Activated T-cell treated with anti-CD3 and anti-CD28 coated beads, Interleukin-2, amount 50 U/mL, for 1 hour (primary cell): ENCODE data around the gene PKP3.
"Not testable (repeated sequence)": the region's sequence is repeated elsewhere in the genome, so short reads cannot be mapped to it uniquely, and the experiment has no call there.

Experiments used
- DNase-seq: peaks from one replicate; pipeline ENCODE4 v3.0.0-alpha.2; 2020

Gene PKP3

DNA sequence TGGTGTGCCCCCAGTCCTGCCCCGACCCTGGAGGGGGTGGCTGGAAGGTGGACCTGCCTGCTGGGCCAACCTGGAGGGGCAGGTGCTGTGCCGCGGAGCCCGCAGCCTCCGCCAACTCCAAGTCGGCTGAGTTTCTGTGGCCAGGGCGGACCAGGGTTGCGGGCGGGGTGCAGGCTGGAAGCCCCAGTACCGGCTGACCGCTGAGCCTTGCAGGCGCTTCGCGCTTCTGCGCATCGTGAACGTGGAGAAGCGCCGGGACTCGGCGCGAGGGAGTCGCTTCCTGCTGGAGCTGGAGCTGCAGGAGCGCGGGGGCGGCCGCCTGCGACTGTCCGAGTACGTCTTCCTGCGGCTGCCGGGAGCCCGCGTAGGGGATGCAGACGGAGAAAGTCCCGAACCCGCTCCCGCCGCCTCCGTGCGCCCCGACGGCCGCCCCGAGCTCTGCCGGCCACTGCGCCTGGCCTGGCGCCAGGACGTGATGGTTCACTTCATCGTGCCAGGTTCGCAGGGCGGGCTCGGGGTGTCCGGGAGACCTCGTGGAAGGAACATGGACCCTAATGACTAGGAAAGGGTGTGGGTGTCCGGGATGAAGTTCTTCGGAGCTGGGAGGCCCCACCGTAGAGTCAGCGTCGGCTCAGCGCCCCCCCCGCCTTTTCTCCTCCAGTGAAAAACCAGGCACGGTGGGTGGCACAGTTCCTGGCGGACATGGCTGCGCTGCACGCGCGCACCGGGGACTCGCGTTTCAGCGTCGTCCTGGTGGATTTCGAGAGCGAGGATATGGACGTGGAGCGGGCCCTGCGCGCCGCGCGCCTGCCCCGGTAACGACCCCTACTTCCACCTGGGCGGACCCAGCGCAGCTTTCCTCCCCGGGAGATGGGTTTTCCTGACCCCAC, 14.6 kb upstream of the PKP3 start:
- no peak for DNase-seq

GRCh38 chr11:380095-380480, 13.9 kb upstream of the PKP3 start:
- DNase-seq, result no peak

DNA sequence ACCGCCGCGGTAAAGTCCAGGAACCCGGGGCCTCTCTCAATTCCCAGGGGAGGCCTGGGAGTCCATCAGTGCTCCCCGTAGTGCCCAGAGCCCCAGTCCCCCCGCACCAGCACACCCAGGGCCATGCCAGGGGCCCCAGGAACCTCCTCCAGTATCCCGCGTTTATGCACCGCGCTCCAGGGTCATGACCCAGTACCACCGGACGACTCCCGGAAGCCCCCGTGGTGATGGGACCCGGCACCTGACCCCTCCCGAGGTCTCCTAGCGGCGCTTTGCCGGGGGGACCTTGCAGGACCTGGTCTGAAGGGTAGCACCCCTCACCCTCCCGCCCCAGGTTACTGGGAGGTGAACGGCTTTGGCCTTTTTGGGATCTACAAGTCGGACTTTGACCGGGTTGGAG, 13.5 kb upstream of the PKP3 start:
- no peak for DNase-seq

- DNase-seq, result no peak
These were observed 13.0 kb upstream of the PKP3 start for GRCh38 chr11:380996-381395.

DNA sequence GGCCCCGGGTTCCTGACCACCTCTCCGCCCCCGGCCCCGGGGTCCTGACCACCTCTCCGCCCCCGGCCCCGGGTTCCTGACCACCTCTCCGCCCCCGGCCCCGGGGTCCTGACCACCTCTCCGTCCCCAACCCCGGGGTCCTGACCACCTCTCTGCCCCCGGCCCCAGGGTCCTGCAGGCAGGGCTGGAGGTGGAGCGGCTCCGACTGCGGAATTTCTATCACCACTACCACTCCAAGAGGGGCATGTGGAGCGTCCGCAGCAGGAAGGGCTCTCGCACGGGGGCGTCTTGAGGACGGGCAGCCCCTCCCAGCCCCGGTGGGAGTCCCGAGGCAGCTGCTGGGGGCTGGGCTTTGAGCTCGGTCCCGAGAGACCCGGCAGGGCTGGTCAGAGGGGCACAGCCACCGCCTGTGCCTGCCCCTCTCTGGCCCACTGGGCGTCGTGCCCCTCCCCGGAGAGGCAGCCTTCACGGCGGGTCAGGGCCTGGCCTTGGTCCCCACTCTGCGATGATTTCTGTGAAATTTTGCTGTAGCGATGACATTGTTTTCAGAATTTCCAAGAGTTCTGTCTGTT, 12.4 kb upstream of the PKP3 start:
- no peak for DNase-seq

DNA sequence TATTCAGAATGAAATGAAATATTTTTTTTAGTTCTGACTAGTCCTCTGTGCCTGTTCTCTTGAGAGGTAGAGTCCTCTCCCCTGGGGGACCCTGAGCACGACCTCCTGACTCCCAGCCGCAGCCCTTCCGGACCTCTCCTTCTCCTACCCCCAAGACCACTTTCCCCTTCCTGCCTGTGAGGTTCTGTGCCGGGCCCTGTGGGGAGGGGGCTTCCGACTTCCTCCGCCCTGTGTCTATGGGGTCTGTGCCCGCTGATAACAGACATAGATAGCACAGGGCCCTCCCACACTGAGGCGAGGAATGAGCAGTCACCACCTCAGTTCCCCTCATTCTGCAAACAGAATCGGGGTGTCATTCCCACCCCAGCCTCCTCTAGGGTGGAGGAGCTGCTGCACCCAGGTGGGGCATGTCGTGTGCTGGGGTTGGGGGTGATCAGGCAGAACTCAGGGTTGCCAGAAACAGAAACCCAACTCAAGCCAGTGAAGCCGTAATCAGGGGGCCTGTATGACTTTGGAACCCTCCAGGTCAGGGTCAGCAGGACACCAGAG, 11.9 kb upstream of the PKP3 start:
- DNase-seq, result no peak

DNA sequence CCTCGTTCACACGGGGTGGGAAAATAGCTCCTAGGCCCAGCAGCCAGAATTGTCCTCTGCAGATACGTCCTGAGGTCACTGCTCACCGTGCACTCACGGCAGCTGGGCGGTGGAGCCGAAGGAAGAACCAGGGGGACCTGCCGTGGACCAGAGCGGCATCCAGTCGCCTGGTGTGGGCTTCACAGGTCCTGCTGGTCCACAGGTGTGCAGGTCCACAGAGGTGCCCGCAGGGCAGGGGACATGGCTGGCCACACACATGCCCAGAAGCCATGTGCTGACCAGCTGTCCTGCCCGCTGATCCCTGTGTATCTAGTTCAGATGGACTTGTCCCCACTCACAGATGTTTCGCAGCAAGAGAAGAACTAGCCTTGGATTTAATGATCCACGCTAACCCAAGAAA, 10.6 kb upstream of the PKP3 start:
- DNase-seq, result no peak

DNA sequence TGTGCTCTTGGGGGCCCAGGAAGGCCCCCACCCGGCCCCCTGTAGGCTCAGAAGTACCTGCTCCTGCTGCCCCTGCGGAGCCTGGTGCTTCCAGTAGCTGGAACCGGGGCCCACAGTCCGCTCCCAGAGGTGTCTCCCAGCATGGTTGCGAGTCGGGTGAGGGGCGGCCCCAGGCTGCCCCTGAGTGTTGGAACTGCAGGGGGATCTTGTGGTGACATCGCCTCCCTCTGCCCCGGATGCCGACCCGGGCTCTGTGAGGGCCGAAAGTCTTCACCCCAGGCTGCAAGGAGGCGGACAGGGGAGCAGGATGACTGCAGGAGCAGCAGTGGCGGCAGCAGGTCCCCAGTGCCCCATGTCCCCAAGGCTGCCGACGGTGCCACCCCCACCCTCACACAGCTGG, 9.5 kb upstream of the PKP3 start:
- DNase-seq, result no peak

DNA sequence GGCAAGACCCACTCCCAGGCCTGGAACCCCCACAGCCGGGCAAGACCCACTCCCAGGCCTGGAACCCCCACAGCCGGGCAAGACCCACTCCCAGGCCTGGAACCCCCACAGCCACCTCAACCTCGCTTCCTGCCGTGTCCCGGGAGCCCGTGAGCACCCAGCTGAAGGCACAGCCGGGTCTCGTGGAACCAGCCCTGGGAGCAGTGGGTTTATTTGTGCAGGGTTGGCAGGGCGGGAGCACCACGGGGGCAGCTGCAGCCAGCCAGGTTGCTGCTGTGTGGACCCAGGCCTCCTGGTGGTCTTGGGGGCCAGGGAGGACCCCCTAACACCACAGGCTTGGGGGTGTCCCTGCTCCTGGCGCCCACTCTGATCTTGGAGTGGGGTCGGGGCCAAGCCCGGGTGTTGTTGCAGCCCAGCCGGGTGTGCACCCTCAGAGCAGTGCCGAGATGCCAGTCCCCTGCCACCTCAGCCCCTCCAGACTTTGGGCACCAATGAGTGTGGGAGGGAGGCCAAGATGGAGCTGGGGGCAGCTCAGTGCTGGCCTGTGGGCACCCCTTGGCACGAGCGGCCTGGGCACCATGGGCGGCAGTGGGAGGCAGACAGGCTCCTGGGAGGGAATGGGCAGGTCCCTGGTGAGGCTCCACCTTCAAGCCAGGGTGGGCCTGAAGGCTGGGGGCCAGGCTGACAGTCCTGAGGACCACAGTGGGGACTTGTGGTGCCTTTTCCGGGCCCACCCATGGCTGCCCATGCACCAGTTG, 8.2 kb upstream of the PKP3 start:
- DNase-seq, result no peak

DNA sequence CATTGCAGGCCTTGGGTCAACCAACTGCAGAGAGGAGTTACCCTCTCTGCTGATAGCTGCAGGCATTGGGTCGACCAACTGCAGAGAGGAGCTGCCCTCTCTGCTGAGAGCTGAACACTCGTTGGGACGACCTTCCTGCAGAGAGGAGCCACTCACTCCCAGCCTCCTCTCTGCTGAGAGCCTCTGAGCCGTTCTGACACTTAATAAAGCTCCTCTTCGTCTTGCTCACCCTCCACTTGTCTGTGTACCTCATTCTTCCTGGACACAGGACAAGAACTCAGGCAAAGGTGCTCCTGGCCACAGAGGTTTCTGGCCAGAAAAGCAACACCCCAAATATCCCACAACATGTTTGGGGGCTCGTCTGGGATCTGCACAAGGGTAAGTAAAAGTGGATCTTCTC, 7.5 kb upstream of the PKP3 start:
- no peak for DNase-seq

DNA sequence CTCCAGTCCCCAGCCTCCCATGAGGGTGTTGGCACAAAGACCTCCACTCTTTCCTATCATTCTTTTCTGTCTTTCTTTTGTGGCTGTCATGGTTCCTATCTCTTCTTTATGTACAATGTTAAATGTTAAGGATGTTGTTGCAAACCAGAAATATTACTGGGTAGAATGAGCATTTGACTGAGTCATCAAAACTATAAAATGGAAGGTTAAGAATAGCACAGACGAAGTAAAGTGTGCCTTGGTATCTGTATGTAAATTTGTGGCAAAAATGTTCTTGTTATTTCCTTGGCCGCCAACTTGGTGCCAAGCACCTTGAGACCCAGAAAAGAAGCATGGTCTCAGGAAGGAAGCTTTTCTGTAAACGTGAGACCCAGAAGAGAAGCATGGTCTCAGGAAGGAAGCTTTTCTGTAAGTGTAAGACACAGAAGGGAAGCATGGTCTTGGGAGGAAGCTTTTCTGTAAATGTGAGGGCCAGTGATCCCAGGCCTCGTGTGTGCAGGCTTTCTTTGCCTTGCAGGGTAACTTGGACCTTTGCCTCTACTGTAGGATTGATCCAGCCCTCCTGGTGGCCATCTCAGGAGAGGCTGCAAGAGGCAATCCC, 6.7 kb upstream of the PKP3 start:
- no peak for DNase-seq

DNA sequence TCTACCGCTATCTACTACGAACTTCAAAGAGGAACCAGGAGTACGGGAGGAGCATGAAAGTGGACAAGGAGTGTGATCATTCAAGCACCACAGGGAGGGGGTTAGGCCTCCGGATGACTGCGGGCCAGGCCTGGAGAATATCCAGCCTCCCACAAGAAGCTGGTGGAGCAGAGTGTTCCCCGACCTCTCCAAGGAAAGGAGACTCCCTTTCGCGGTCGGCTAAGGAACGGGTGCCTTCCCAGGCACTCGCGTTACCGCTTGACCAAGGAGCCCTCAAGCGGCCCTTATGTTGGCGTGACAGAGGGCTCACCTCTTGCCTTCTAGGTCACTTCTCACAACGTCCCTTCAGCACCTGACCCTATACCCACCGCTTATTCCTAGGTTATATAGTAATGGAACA, 4.6 kb upstream of the PKP3 start:
- DNase-seq, result not testable (repeated sequence)

DNA sequence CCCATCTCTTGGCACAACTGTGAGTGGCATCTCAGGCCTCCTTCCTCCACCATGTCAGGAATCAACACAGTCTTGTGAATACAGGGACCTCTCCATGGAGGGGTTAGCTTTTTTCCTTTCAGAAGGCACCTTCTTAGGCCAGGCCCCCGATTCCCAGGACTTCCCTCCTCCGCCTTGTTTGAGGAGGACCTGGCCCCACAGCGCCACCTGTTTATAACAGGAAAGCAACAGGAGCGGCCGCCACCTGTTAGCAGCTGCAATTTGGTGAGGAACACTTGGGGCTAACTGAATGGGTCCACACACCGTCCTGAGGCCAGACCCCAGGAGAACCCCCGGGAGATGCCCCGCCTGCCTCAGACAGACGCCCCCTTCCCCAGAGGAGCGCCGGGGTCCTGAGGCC, 3.8 kb upstream of the PKP3 start:
- no peak for DNase-seq

DNA sequence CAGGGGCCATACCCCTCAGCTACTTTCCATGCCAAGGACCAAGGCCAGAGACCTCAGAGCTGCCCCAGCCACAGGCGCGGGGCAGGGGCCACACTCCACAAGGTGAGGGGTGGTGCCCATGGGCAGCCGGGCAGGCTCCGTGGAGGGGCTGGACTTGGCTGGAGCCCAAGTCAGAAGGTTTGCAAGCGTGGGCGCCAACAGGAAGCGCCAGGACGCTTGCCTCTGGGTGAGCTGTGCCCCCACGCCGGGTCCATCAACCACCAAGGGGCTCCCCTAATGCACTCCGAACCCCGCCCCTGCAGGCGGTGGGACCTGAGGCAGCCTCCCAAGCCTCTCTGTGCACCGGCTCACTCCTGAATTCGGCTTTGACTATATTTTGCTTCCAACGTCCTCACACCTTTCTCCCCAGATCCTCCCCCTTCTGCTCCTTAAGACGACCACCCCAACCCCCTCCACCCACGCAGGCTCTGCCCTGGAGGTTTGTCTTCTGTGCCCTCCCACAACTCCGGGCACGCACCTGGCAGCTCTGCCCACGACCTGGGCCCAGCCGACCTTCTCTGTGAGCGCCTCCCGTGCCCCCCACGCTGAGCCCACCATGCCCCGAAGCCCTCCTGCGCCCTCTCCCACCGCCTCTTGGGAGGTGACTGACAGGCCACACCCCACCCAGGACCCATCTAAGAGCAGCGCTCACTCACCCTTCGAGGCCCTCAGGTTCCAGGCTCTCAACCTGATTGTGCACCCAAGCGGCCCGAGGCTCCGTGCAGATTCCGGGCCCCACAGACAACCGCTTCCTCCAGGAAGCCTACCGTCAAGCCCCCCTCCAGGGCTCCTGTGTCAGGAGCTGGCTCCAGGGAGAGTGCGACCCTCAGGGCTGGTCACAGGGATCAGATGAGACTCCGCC, 2.6 kb upstream of the PKP3 start:
- DNase-seq, result no peak

DNA sequence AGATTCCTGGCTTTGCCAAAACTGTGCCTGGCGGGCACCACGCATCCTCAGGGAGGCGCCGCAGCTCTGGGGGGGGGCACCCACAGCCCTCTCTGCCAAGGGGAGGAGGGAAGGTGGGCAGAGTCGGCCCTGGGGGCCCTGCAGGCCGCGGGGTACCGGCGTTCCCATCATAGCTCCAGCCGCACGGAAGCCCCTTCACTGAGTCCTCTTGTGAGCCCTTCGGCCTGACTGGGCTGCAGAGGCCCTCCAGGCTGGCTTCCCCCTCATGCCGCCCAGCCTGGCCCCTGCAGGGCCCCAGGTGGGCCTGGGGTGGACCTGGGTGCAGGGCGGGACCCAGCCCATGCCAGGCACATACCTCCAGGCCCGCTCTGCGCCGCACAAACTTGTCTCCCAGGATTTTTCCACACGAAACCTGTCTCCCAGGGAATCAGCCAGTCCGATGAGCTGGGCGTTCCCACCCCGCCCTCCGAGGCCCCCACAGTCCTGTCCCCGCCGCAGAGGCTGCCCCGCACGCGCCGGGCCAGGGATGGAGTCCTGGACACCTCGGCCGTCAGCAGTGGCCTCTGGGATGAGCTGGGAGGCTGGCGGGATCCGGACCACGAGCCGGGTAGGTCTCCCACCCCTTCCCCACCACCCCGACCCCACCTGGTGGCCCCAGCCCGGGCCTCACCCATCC, 1.8 kb upstream of the PKP3 start:
- no peak for DNase-seq

DNA sequence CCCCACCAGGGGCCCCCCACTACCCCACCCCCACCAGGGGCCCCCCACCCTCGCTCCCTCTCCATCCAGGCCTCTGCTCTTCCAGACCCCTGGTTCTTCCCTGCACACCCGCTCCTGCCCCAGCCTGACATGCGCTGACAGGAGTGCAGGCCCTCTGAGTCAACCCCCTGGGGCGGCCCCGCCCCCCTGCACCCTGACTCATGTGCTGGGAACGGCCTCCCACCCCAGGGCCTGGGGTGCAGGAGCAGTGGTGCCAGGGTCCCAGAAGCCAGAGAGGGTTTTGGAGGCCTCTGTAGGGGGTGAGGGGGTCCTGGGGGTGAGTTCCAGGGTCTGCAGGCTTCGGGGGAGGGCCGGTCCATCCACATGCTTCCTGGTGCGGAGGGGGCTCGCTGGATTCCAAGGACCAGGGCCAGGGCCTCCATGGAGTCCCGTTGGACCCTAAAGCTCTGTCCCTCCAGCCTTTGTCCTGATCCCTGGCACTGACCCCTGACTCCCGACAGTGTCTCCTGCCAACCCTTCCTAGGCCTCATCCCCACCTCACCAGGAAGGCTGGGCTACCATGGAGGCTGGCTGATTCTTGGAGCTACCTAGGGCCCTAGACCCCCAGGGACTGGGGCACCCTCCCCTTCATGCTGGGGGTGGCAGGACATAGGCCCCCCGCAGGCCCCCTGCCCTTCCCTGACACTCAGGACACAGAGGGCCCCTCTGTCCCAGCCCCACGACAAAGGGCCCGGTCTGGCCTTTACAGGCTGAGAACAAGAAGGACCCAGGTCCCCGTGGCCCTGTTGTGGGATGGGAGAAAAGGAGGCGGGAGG, 583 bp upstream of the PKP3 start:
- no peak for DNase-seq

DNA sequence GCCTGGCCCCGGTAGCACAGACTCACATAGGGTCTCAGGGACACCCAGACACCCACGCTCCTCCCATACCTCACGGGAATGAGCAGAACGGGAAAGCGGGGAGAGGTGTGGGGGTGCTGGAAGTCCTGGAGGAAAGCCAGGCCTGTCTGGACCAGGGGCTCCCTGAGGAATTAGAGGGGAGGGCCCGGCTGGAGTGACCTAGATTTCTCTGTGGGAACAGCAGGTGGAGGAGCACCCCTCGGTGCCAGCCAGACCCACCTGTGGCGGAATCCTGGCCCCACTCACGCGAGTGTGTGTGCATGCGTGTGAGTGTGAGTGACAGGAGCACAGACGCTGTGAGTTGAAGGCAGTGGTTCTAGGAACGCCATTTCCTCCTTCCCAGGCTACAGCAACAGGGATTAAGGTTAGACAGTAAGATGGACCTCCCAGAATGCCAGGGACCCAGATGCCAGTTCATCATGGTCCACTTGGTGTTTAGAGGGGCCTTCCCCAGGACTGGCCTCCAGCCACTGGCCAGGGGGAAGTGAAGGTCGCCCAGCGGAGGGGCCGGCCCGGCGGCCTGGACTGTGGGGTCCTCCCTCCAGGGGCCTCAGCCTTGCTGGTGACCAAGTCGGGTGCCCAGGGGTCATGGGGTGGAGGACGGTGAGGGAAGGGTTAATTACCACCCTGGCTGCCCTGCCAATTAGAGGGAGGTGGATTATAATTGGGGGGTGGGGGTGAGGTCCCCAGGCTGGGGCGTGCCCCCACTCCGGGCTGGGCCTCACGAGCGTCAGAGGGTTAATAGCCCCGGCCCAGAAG, 1.0 kb downstream of the PKP3 start:
- no peak for DNase-seq

DNA sequence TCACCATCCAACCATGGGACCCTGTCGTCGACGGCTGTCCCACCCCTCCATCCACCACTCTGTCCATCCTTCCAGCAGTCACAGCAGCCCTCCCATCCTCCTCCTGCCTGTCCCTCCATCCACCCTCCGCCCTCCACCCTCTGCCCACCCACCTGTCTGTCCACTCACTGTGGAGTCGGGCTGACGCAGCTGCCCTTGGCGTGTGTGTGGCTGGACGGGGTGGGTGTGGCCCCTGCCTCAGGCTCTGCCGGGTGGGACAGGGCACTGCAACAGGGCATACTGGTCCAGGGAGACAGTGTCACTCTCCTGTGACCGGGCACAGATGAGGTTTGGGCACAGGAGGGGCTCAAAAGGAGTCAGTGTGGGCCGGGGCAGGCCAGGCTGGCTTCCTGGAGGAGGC, 1.9 kb downstream of the PKP3 start:
- DNase-seq, result no peak

- DNase-seq, result peak; percentile 40
These were observed 2.5 kb downstream of the PKP3 start for GRCh38 chr11:396511-396947.
